ENCODE results near the gene FOXQ1.
A peak's percentile ranks its signal among the peaks of the same experiment; 100 is the strongest.

The FOXQ1 gene

GRCh38 chr6:1312203-1312472 lies 240 bp downstream of the FOXQ1 start (continued):
- TF ChIP-seq ZNF280D (tag by site-specific recombination; IDR thresholded peaks at IDR 0.05) (no peak), ZNF571 (tag by site-specific recombination; IDR thresholded peaks at IDR 0.05) (no peak), ZNF398 (tag by site-specific recombination; IDR thresholded peaks at IDR 0.05) (no peak), SCRT1 (tag by site-specific recombination; IDR thresholded peaks at IDR 0.05; ENCODE audit: borderline replicate concordance) (no peak), ZBTB26 (tag by site-specific recombination; optimal IDR thresholded peaks at IDR 0.05) (peak; percentile 64), ZNF174 (tag by site-specific recombination; IDR thresholded peaks at IDR 0.05) (no peak), ZSCAN5A (tag by site-specific recombination; IDR thresholded peaks at IDR 0.05) (0 out of 2 replicates have a peak, but pooled peaks have one; percentile 49), SP3 (tag by site-specific recombination; IDR thresholded peaks at IDR 0.05) (peak; percentile 37), ZNF510 (tag by site-specific recombination; IDR thresholded peaks at IDR 0.05; ENCODE audit: insufficient replicate concordance) (no peak), ZSCAN4 (tag by site-specific recombination; IDR thresholded peaks at IDR 0.05) (no peak), ZNF488 (tag by site-specific recombination; IDR thresholded peaks at IDR 0.05) (0 out of 2 replicates have a peak, but pooled peaks have one; percentile 2), ZNF654 (tag by site-specific recombination; IDR thresholded peaks at IDR 0.05; ENCODE audit: low read depth) (no peak), ZNF138 (tag by site-specific recombination; IDR thresholded peaks at IDR 0.05; ENCODE audit: borderline replicate concordance) (no peak), ZNF677 (tag by site-specific recombination; IDR thresholded peaks at IDR 0.05) (no peak), ZNF561 (tag by site-specific recombination; IDR thresholded peaks at IDR 0.05; ENCODE audit: borderline replicate concordance) (no peak), ZNF596 (tag by site-specific recombination; IDR thresholded peaks at IDR 0.05) (no peak), ZNF416 (tag by site-specific recombination; IDR thresholded peaks at IDR 0.05) (no peak), ZNF639 (tag by site-specific recombination; IDR thresholded peaks at IDR 0.05) (peak; percentile 11; the same call in 1 of the 2 replicates), BCL6B (tag by site-specific recombination; IDR thresholded peaks at IDR 0.05) (no peak), ZNF626 (tag by site-specific recombination; IDR thresholded peaks at IDR 0.05) (no peak), PBX3 (CRISPR knock-in tag; IDR thresholded peaks at IDR 0.05) (no peak), ZNF140 (tag by site-specific recombination; IDR thresholded peaks at IDR 0.05) (no peak), ZNF10 (tag by site-specific recombination; IDR thresholded peaks at IDR 0.05) (no peak), ZNF132 (tag by site-specific recombination; IDR thresholded peaks at IDR 0.05; ENCODE audit: borderline replicate concordance) (no peak), ZNF701 (tag by site-specific recombination; IDR thresholded peaks at IDR 0.05) (no peak)
